T-helper 1 cell treated with Interleukin-12 subunit alpha and Interleukin-12 subunit beta and Interleukin-4 antibody, amounts not matched to agents 30 ng/mL and 1 ng/mL, for 36 hours (primary cell): ENCODE measurements around the gene FCHSD2. TPM values are rescaled to one million over a fixed set of nuclear protein-coding genes. Genes with fewer than 3 reads are reported as not detected.

Experiments
- intact Hi-C: fragments of 100-400 bp; cut with micrococcal nuclease; formaldehyde crosslinking; loops from one replicate; pipeline ENCODE4 v1.15.1; 2024
- total RNA-seq: library from RNA; stranded (reverse); gene quantifications from 2 replicates; pipeline ENCODE4 v1.2.3, GENCODE V29; 2022

FCHSD2 gene
- total RNA-seq, 1 donor from 2014 or later: 62.6 TPM

- intact Hi-C loops: loop anchor here (1.0 kb wide), 2 partner anchors 124 to 329 kb away; no protein-coding TSS in a partner anchor
Measured at GRCh38 chr11:72848846-72849466, 293.2 kb downstream of the FCHSD2 start.

- intact Hi-C loops: no loop called here
Measured at GRCh38 chr11:72844356-72844755, 297.8 kb downstream of the FCHSD2 start.

GRCh38 chr11:72842653-72843330 is 299.3 kb downstream of the FCHSD2 start:
- intact Hi-C loops: no loop called here

GRCh38 chr11:72842126-72842525 is 300.0 kb downstream of the FCHSD2 start:
- intact Hi-C loops: no loop called here

- intact Hi-C loops: no loop called here
Measured at GRCh38 chr11:72841397-72841796, 300.7 kb downstream of the FCHSD2 start.

GRCh38 chr11:72840780-72841179 is 301.3 kb downstream of the FCHSD2 start:
- intact Hi-C loops: no loop called here

GRCh38 chr11:72838691-72839305 is 303.3 kb downstream of the FCHSD2 start:
- intact Hi-C loops: no loop called here

GRCh38 chr11:72836111-72836510 is 306.0 kb downstream of the FCHSD2 start:
- intact Hi-C loops: no loop called here

GRCh38 chr11:72834905-72835304 is 307.2 kb downstream of the FCHSD2 start:
- intact Hi-C loops: no loop called here

GRCh38 chr11:72833811-72834493 is 308.2 kb downstream of the FCHSD2 start:
- intact Hi-C loops: no loop called here

GRCh38 chr11:72833083-72833733 is 308.9 kb downstream of the FCHSD2 start:
- intact Hi-C loops: no loop called here

- intact Hi-C loops: no loop called here
Measured at GRCh38 chr11:72832301-72833082, 309.6 kb downstream of the FCHSD2 start.

GRCh38 chr11:72831521-72832300 is 310.4 kb downstream of the FCHSD2 start:
- intact Hi-C loops: loop anchor here (1.0 kb wide), 2 partner anchors 347 to 411 kb away; no protein-coding TSS in a partner anchor

- intact Hi-C loops: no loop called here
Measured at GRCh38 chr11:72829884-72830533, 312.1 kb downstream of the FCHSD2 start.

- intact Hi-C loops: no loop called here
Measured at GRCh38 chr11:72829178-72829577, 312.9 kb downstream of the FCHSD2 start.

- intact Hi-C loops: no loop called here
Measured at GRCh38 chr11:72828692-72829101, 313.4 kb downstream of the FCHSD2 start.

GRCh38 chr11:72828081-72828567 is 314.0 kb downstream of the FCHSD2 start:
- intact Hi-C loops: no loop called here

- intact Hi-C loops: loop anchor here (2.0 kb wide), 1 partner anchor 15 kb away; no protein-coding TSS in a partner anchor
Measured at GRCh38 chr11:72827656-72828055, 314.5 kb downstream of the FCHSD2 start.

- intact Hi-C loops: loop anchor here (2.0 kb wide), 1 partner anchor 14 kb away; no protein-coding TSS in a partner anchor
Measured at GRCh38 chr11:72826942-72827480, 315.1 kb downstream of the FCHSD2 start.
